Measurements from ENCODE around the gene FSD1L. TPM values are rescaled to one million over a fixed set of nuclear protein-coding genes. Genes with fewer than 3 reads are reported as not detected.

The FSD1L gene
- total and polyA plus RNA-seq, 2 experiments from 2014 or later: 5.2 to 7.1 TPM

- H3K4me3 ChIP-seq: no peak overlapping the region
- H2AFZ ChIP-seq: no peak overlapping the region
- H3K9me2 ChIP-seq (ENCODE audit: insufficient read depth): no peaks in the 10 kb centered on the region
- H3K27me3 ChIP-seq (ENCODE audit: insufficient read depth): no peaks in the 10 kb centered on the region
- DNase-seq (ENCODE audit: low spot score): peak; percentile 68
- H3K4me1 ChIP-seq (ENCODE audit: insufficient read depth): no peaks in the 10 kb centered on the region
- Mint-ChIP-seq H3K27ac (no peak overlapping the region), H3K4me3 (no peak overlapping the region), H3K27me3 (ENCODE audit: insufficient read depth, low read depth, poor library complexity) (no peaks in the 10 kb centered on the region), H3K9me3 (no peaks in the 10 kb centered on the region), H3K36me3 (ENCODE audit: low read depth) (no peaks in the 10 kb centered on the region), H3K4me1 (no peaks in the 10 kb centered on the region)
- TF ChIP-seq STAT1 (IDR thresholded peaks at IDR 0.05; ENCODE audit: unreplicated experiment): no peak
- TF ChIP-seq, protein P1, sequence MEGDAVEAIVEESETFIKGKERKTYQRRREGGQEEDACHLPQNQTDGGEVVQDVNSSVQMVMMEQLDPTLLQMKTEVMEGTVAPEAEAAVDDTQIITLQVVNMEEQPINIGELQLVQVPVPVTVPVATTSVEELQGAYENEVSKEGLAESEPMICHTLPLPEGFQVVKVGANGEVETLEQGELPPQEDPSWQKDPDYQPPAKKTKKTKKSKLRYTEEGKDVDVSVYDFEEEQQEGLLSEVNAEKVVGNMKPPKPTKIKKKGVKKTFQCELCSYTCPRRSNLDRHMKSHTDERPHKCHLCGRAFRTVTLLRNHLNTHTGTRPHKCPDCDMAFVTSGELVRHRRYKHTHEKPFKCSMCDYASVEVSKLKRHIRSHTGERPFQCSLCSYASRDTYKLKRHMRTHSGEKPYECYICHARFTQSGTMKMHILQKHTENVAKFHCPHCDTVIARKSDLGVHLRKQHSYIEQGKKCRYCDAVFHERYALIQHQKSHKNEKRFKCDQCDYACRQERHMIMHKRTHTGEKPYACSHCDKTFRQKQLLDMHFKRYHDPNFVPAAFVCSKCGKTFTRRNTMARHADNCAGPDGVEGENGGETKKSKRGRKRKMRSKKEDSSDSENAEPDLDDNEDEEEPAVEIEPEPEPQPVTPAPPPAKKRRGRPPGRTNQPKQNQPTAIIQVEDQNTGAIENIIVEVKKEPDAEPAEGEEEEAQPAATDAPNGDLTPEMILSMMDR (conservative IDR thresholded peaks at IDR 0.05; ENCODE audit: low read depth in 2 of 2): peak; percentile 54 to 62
- TF ChIP-seq ZNF331 (CRISPR knock-in tag; IDR thresholded peaks at IDR 0.05; ENCODE audit: low read depth): no peak
- H3K79me2 ChIP-seq (replicated peaks; ENCODE audit: insufficient read depth): no peaks in the 10 kb centered on the region
- no peaks in the 10 kb centered on the region for H3F3A ChIP-seq (replicated peaks; ENCODE audit: low read depth)
- H3K27ac ChIP-seq (ENCODE audit: low read depth): no peak overlapping the region
- 0 out of 2 replicates have a peak, but pooled peaks cover 4% of the 10 kb centered on the region for H4K20me1 ChIP-seq (replicated peaks; ENCODE audit: insufficient read depth)
- H3K4me2 ChIP-seq: no peak overlapping the region
- H3K36me3 ChIP-seq (ENCODE audit: insufficient read depth): no peaks in the 10 kb centered on the region
- ATAC-seq: peak; percentile 89
Measured at GRCh38 chr9:105475302-105475701, 27.5 kb downstream of the FSD1L start.

DNA sequence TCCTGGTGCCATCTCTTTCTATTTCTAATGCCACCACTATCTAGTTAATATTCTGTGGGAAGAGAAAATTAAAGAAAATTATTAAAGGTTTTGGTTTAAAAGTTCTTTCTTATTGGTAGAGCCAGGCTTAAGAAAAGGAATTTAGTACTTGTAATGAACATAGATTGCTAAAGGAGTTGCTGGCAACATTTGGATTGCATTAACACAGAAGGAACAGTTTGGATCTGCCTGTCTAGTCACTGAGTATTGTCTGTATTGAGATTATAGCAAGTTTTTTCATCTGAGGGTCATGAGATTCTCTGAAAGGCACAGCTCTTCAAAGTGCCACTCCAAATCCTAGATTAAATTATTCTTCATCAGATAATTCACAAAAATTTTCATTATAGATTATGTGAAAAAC, 32.0 kb downstream of the FSD1L start:
- Histone ChIP-seq H4K20me1 (replicated peaks; ENCODE audit: insufficient read depth) (no peaks in the 10 kb centered on the region), H3K9me2 (ENCODE audit: insufficient read depth) (no peaks in the 10 kb centered on the region), H3K27me3 (ENCODE audit: insufficient read depth) (no peaks in the 10 kb centered on the region), H3K4me3 (no peak overlapping the region), H3K79me2 (replicated peaks; ENCODE audit: insufficient read depth) (no peaks in the 10 kb centered on the region), H3K4me1 (ENCODE audit: insufficient read depth) (no peaks in the 10 kb centered on the region), H3K4me2 (no peak overlapping the region), H3F3A (replicated peaks; ENCODE audit: low read depth) (no peaks in the 10 kb centered on the region), H3K27ac (ENCODE audit: low read depth) (no peak overlapping the region), H2AFZ (no peak overlapping the region), H3K36me3 (ENCODE audit: insufficient read depth) (no peaks in the 10 kb centered on the region)
- Mint-ChIP-seq H3K27me3 (ENCODE audit: insufficient read depth, low read depth, poor library complexity) (no peaks in the 10 kb centered on the region), H3K9me3 (no peaks in the 10 kb centered on the region), H3K27ac (no peak overlapping the region), H3K36me3 (ENCODE audit: low read depth) (no peaks in the 10 kb centered on the region), H3K4me3 (no peak overlapping the region), H3K4me1 (no peaks in the 10 kb centered on the region)
- ATAC-seq (no peak), DNase-seq (ENCODE audit: low spot score) (no peak)
- no peak for TF ChIP-seq STAT1 (IDR thresholded peaks at IDR 0.05; ENCODE audit: unreplicated experiment)
- no peak for TF ChIP-seq EZH2 (IDR thresholded peaks at IDR 0.05; ENCODE audit: low read depth, unreplicated experiment)
- TF ChIP-seq JUNB (IDR thresholded peaks at IDR 0.05; ENCODE audit: unreplicated experiment): no peak
- TF ChIP-seq ZNF331 (CRISPR knock-in tag; IDR thresholded peaks at IDR 0.05; ENCODE audit: low read depth): no peak
- TF ChIP-seq, protein P2, sequence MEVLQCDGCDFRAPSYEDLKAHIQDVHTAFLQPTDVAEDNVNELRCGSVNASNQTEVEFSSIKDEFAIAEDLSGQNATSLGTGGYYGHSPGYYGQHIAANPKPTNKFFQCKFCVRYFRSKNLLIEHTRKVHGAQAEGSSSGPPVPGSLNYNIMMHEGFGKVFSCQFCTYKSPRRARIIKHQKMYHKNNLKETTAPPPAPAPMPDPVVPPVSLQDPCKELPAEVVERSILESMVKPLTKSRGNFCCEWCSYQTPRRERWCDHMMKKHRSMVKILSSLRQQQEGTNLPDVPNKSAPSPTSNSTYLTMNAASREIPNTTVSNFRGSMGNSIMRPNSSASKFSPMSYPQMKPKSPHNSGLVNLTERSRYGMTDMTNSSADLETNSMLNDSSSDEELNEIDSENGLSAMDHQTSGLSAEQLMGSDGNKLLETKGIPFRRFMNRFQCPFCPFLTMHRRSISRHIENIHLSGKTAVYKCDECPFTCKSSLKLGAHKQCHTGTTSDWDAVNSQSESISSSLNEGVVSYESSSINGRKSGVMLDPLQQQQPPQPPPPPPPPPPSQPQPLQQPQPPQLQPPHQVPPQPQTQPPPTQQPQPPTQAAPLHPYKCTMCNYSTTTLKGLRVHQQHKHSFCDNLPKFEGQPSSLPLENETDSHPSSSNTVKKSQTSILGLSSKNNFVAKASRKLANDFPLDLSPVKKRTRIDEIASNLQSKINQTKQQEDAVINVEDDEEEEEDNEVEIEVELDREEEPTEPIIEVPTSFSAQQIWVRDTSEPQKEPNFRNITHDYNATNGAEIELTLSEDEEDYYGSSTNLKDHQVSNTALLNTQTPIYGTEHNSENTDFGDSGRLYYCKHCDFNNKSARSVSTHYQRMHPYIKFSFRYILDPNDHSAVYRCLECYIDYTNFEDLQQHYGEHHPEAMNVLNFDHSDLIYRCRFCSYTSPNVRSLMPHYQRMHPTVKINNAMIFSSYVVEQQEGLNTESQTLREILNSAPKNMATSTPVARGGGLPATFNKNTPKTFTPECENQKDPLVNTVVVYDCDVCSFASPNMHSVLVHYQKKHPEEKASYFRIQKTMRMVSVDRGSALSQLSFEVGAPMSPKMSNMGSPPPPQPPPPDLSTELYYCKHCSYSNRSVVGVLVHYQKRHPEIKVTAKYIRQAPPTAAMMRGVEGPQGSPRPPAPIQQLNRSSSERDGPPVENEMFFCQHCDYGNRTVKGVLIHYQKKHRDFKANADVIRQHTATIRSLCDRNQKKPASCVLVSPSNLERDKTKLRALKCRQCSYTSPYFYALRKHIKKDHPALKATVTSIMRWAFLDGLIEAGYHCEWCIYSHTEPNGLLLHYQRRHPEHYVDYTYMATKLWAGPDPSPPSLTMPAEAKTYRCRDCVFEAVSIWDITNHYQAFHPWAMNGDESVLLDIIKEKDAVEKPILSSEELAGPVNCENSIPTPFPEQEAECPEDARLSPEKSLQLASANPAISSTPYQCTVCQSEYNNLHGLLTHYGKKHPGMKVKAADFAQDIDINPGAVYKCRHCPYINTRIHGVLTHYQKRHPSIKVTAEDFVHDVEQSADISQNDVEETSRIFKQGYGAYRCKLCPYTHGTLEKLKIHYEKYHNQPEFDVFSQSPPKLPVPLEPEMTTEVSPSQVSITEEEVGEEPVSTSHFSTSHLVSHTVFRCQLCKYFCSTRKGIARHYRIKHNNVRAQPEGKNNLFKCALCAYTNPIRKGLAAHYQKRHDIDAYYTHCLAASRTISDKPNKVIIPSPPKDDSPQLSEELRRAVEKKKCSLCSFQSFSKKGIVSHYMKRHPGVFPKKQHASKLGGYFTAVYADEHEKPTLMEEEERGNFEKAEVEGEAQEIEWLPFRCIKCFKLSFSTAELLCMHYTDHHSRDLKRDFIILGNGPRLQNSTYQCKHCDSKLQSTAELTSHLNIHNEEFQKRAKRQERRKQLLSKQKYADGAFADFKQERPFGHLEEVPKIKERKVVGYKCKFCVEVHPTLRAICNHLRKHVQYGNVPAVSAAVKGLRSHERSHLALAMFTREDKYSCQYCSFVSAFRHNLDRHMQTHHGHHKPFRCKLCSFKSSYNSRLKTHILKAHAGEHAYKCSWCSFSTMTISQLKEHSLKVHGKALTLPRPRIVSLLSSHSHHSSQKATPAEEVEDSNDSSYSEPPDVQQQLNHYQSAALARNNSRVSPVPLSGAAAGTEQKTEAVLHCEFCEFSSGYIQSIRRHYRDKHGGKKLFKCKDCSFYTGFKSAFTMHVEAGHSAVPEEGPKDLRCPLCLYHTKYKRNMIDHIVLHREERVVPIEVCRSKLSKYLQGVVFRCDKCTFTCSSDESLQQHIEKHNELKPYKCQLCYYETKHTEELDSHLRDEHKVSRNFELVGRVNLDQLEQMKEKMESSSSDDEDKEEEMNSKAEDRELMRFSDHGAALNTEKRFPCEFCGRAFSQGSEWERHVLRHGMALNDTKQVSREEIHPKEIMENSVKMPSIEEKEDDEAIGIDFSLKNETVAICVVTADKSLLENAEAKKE (CRISPR knock-in tag; IDR thresholded peaks at IDR 0.05): no peak
- no peak for TF ChIP-seq POLR2AphosphoS5 (IDR thresholded peaks at IDR 0.05; ENCODE audit: low read depth)
- no peak for TF ChIP-seq ZNF114 (CRISPR knock-in tag; IDR thresholded peaks at IDR 0.05)
- TF ChIP-seq, protein P3, sequence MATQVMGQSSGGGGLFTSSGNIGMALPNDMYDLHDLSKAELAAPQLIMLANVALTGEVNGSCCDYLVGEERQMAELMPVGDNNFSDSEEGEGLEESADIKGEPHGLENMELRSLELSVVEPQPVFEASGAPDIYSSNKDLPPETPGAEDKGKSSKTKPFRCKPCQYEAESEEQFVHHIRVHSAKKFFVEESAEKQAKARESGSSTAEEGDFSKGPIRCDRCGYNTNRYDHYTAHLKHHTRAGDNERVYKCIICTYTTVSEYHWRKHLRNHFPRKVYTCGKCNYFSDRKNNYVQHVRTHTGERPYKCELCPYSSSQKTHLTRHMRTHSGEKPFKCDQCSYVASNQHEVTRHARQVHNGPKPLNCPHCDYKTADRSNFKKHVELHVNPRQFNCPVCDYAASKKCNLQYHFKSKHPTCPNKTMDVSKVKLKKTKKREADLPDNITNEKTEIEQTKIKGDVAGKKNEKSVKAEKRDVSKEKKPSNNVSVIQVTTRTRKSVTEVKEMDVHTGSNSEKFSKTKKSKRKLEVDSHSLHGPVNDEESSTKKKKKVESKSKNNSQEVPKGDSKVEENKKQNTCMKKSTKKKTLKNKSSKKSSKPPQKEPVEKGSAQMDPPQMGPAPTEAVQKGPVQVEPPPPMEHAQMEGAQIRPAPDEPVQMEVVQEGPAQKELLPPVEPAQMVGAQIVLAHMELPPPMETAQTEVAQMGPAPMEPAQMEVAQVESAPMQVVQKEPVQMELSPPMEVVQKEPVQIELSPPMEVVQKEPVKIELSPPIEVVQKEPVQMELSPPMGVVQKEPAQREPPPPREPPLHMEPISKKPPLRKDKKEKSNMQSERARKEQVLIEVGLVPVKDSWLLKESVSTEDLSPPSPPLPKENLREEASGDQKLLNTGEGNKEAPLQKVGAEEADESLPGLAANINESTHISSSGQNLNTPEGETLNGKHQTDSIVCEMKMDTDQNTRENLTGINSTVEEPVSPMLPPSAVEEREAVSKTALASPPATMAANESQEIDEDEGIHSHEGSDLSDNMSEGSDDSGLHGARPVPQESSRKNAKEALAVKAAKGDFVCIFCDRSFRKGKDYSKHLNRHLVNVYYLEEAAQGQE (IDR thresholded peaks at IDR 0.05; ENCODE audit: unreplicated experiment): no peak
